Lower lobe of right lung (tissue), 2 donors: Measurements from ENCODE around the gene TRAPPC10. TPM values are rescaled to one million over a fixed set of nuclear protein-coding genes. Genes with fewer than 3 reads are reported as not detected.

Experiments used
- ATAC-seq, 2 donors: fragments of 200-7000 bp; cut with Tn5 transposase; one replicate each; pipeline ENCODE4 v1.9.1; 2020 to 2022; ENCODE audit warnings: mild to moderate bottlenecking in 2 of 2, moderate library complexity in 2 of 2
- DNase-seq: peaks from one replicate; pipeline ENCODE4 v3.0.0-alpha.2; 2020
- H3K27ac ChIP-seq: fragments of 200-600 bp; one replicate; pipeline ENCODE4 v1.8.0; 2022
- H3K27me3 ChIP-seq: fragments of 200-600 bp; one replicate; pipeline ENCODE4 v1.8.0; 2022; ENCODE audit warnings: low read depth
- H3K36me3 ChIP-seq: fragments of 200-600 bp; one replicate; pipeline ENCODE4 v1.8.0; 2022; ENCODE audit warnings: mild to moderate bottlenecking
- H3K4me1 ChIP-seq: fragments of 200-600 bp; one replicate; pipeline ENCODE4 v1.8.0; 2022
- H3K4me3 ChIP-seq: fragments of 200-600 bp; one replicate; pipeline ENCODE4 v1.8.0; 2022; ENCODE audit warnings: mild to moderate bottlenecking
- H3K9me3 ChIP-seq: fragments of 200-600 bp; one replicate; pipeline ENCODE4 v1.8.0; 2022
- intact Hi-C: fragments of 100-400 bp; cut with DNase I; formaldehyde crosslinking; loops from one replicate; pipeline ENCODE4 v1.11.0; 2022
- total RNA-seq: library from RNA; stranded (reverse); fragmentation: NEBNext Ultra II Directional; extraction: Animal tissue kit (Norgen Biotek cat#: 25700); gene quantifications from one replicate; pipeline ENCODE4 v1.2.1, GENCODE V29; 2021
- TF ChIP-seq, protein P1 (sequence below): fragments of 200-600 bp; IDR thresholded peaks from one replicate; pipeline ENCODE4 v1.8.0; 2022; ENCODE audit warnings: antibody characterized with exemption, mild to moderate bottlenecking
- donor health status: DM: no; HTN: yes; CAD: no; lungs with severe emphysema.

TRAPPC10 gene
- total RNA-seq, 1 donor from 2014 or later: 47.4 TPM

DNA sequence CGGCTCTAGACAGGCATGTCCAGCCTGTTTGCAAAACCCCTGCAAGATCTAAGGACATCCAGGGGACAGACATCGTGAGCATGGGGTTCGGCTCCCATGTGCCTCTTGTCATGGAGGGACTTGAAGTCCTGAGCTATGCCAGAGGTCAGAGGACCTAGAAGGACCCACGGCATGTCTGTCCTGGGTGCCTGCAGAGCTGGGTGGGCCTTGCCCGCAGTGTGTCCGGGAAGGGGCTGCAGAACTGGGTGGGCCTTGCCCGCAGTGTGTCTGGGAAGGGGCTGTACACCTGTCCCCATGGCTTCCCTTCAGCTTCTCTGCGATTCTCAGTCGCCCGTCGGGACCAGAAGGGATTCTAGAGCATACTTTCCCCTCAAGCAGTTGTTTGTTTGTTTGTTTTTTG, 20.0 kb upstream of the TRAPPC10 start:
- Histone ChIP-seq H3K27me3 (peaks cover 11% of the 10 kb centered on the region), H3K36me3 (no peaks in the 10 kb centered on the region), H3K4me1 (no peaks in the 10 kb centered on the region), H3K4me3 (no peak overlapping the region), H3K9me3 (no peaks in the 10 kb centered on the region), H3K27ac (no peak overlapping the region)
- DNase-seq: peak; percentile 21
- intact Hi-C loops: no loop called here
- ATAC-seq: no peak
- TF ChIP-seq, protein P1, sequence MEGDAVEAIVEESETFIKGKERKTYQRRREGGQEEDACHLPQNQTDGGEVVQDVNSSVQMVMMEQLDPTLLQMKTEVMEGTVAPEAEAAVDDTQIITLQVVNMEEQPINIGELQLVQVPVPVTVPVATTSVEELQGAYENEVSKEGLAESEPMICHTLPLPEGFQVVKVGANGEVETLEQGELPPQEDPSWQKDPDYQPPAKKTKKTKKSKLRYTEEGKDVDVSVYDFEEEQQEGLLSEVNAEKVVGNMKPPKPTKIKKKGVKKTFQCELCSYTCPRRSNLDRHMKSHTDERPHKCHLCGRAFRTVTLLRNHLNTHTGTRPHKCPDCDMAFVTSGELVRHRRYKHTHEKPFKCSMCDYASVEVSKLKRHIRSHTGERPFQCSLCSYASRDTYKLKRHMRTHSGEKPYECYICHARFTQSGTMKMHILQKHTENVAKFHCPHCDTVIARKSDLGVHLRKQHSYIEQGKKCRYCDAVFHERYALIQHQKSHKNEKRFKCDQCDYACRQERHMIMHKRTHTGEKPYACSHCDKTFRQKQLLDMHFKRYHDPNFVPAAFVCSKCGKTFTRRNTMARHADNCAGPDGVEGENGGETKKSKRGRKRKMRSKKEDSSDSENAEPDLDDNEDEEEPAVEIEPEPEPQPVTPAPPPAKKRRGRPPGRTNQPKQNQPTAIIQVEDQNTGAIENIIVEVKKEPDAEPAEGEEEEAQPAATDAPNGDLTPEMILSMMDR: no peak

DNA sequence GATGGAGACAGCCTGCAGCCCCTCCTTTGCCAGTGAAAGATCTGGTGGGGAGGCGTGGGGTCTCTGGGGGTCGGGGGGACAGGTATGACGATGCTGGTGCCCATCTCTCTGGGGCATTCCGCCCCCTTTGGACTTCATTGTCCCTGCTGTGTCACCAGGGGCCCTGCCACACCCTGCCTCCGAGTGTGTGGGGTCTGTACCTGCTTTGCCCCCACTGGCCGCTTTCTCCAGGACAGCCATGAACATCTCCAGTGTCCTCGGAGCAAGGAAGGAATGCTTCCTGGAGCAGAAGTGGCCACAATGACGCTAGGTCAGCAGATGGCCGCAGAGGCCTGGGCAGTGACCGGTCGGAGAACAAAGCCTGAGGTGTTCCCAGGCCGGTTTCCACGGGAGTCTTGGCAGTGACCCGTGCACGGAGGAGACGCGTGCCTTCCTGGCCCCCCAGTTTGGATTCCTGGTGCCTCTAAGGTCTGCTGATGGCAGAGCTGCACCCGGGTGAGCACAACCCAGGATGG, 18.6 kb upstream of the TRAPPC10 start:
- H3K27ac ChIP-seq: no peak overlapping the region
- DNase-seq: peak; percentile 43
- intact Hi-C loops: no loop called here
- H3K36me3 ChIP-seq: no peaks in the 10 kb centered on the region
- no peaks in the 10 kb centered on the region for H3K9me3 ChIP-seq
- TF ChIP-seq, protein P1: no peak
- no peak for ATAC-seq
- no peaks in the 10 kb centered on the region for H3K4me1 ChIP-seq
- H3K4me3 ChIP-seq: no peak overlapping the region
- H3K27me3 ChIP-seq: peaks cover 11% of the 10 kb centered on the region

DNA sequence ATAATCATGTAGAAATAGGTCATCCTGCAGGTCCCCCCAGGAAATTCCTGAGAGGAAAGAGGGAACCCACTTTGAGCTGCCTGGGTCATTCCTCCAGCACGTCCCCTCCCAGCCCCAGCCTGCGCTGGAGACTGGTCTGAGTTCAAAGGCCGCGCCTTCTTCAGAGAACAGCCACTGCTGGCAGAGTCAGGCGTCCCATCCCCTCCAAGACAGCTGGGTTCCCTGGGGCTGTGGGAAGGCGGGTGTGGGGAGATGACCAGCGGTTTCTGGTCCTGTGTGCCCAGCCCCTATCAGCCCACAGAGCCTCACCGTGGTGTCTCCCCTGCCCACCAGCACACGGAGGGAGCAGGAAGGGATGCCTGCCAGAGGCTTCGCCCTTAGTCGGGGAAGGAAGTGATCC, 18.0 kb upstream of the TRAPPC10 start:
- TF ChIP-seq, protein P1: no peak
- Histone ChIP-seq H3K4me1 (no peaks in the 10 kb centered on the region), H3K9me3 (no peaks in the 10 kb centered on the region), H3K4me3 (no peak overlapping the region), H3K36me3 (no peaks in the 10 kb centered on the region), H3K27ac (no peak overlapping the region), H3K27me3 (peaks cover 11% of the 10 kb centered on the region)
- ATAC-seq (peak in 1 of 2 donors; percentile 13), DNase-seq (peak; percentile 24)
- intact Hi-C loops: no loop called here

DNA sequence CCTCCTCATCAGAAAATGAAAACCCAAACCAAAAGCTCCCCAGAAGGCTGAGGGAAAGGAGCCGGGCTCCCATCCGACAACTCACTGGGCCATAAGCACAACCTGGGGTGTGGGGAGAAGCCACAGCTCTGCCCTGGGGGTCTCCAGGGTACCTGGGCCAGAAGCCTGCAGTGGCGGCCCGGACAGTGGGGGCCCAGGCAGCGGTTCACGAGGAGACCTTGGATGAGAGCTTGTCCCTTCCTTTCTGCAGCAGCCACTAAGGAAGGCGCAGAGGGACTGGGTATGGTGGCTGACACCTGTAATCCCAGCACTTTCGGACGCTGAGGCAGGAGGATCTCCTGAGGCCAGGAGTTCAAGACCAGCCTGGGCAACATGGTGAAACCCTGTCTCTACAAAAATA, 17.5 kb upstream of the TRAPPC10 start:
- H3K9me3 ChIP-seq: no peaks in the 10 kb centered on the region
- no peak overlapping the region for H3K27ac ChIP-seq
- H3K36me3 ChIP-seq: no peaks in the 10 kb centered on the region
- H3K27me3 ChIP-seq: peaks cover 11% of the 10 kb centered on the region
- no peak overlapping the region for H3K4me3 ChIP-seq
- TF ChIP-seq, protein P1: no peak
- intact Hi-C loops: no loop called here
- peak; percentile 17 for DNase-seq
- peak in 1 of 2 donors; percentile 16 for ATAC-seq
- H3K4me1 ChIP-seq: no peaks in the 10 kb centered on the region

DNA sequence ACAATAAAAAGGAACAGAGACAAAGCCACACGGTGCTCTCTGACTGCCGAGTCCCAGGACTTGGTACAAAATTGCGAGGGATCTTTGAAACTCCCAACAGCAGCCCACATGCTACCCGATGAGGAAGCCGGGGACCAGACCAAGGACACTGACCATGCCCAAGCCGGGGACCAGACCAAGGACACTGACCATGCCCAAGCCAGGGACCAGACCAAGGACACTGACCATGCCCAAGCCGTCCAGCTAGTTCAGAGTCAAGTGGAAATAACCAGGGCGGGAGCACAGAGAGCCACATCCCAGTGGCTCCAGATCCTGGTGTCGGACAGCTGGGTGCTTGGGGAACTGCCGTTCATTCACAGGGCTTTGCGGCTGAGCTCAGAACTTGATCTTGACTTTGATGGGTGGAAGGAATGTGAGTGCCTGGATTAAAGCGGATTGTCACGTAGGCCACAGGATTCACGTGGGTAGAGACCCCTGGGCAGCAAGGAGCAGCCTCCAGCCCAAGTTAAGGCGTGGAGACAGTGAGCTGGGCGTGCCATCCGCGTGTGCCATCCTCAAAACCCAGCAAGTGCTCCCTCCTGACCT, 16.5 kb upstream of the TRAPPC10 start:
- ATAC-seq (no peak), DNase-seq (peak; percentile 31)
- TF ChIP-seq, protein P1: no peak
- H3K4me1 ChIP-seq: no peaks in the 10 kb centered on the region
- H3K4me3 ChIP-seq: no peak overlapping the region
- intact Hi-C loops: no loop called here
- no peak overlapping the region for H3K27ac ChIP-seq
- H3K27me3 ChIP-seq: peaks cover 11% of the 10 kb centered on the region
- H3K9me3 ChIP-seq: no peaks in the 10 kb centered on the region
- no peaks in the 10 kb centered on the region for H3K36me3 ChIP-seq
